Ovary (tissue), 3 donors: Measurements from ENCODE around the gene KRTAP2-4.
"Not testable (repeated sequence)": the region's sequence is repeated elsewhere in the genome, so short reads cannot be mapped to it uniquely, and the experiment has no call there.

Experiments
- CTCF ChIP-seq, 3 donors: fragments of 450-650 bp in 2 of 3; fragments of 200-600 bp in 1 of 3; IDR thresholded peaks; one replicate each; pipeline versions ENCODE4 v1.5.1 to v1.8.0; 2016 to 2022; ENCODE audit warnings: antibody characterized with exemption in 3 of 3, mild to moderate bottlenecking in 1 of 3
- EP300 ChIP-seq: sonication (generic); formaldehyde crosslinking; IDR thresholded peaks from one replicate; pipeline ENCODE4 v1.6.1; 2017; ENCODE audit warnings: antibody characterized with exemption
- POLR2A ChIP-seq: fragments of 450-650 bp; IDR thresholded peaks from one replicate; pipeline ENCODE4 v1.6.1; 2017; ENCODE audit warnings: antibody characterized with exemption, mild to moderate bottlenecking, moderate library complexity
- donor health status: DM: no; HTN: no; CAD: no.

DNA sequence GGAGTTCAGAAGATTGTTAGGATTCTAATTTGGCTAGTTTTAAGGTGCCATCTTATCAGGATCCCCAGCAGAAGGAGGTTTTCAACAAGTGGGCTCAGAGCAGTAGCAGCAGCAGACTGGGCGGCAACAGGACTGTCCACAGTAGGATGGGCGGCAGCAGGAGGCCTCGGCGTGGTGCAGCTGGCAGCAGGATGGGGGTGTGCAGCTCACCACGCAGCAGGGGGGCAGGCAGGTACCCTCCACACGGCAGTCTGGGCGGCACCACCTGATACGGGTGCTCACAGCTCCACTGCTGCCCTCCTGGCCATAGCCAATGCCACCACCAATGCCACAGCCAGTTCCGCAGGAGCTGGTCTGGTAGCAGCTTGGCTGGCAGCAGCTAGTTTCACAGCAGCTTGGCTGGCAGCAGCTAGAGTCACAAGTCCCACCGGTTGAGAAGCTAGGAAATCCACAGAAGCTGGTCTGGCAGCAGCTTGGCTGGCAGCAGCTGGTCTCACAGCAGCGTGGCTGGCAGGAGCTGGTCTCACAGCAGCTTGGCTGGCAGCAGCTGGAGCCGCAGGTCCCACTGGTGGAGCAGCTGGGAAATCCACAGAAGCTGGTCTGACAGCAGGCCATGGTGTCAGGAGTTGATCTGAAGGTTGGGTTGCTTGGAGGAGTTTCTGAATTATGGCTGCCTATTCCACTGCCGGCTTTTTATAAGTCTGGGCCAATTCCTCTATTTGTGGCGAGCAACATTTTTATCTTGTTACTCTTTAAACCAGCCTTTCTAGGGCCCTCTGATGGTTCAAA, 24.7 kb downstream of the KRTAP2-4 start, which contains the start of gene KRTAP1-1:
- not testable (repeated sequence) for TF ChIP-seq CTCF (IDR thresholded peaks at IDR 0.05); POLR2A; EP300
